Thoracic aorta endothelial cell (primary cell): Measurements from ENCODE around the gene SPRR2G. TPM values are rescaled to one million over a fixed set of nuclear protein-coding genes. Genes with fewer than 3 reads are reported as not detected.

Experiments
- small RNA-seq: library from RNA; depleted of rRNA; stranded (forward); fragments of <200 nt; gene quantifications from one replicate; pipeline ENCODE3, GENCODE V24; 2012
- total RNA-seq: library from RNA; depleted of rRNA; stranded (reverse); fragments of >200 nt; gene quantifications from 2 replicates; pipeline ENCODE4 v1.2.3, GENCODE V29; 2012

Gene SPRR2G
- not detected in 2 replicates for total RNA-seq

DNA sequence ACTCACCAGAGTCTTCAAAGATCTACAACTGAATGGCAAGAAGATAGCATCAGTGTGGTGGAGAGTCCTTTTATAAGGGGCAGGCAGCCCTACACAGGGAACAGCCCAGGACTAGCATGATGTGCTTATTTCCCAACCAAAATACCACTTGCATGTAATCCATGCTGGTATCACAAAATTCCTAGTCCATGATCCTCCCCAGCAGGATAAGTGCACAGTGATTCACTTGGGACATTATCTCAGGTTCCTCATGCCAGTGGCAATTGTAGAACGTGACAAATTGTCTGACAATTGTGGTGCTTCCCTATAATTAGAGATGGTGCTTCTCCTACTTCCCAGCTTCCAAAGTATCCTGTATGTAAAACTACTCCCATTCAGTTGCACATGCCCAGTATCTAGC is at the start of gene SPRR2G:
Gene SPRR2G, minus strand, starts transcription at position 45 of the 400 bp plus-strand sequence. CDS start 780 bp downstream, outside the sequence.

GRCh38 chr1:153113416-153113815 is 37.3 kb downstream of the SPRR2G start, which contains the start of gene SPRR2F:
Gene SPRR2F, minus strand, starts transcription at chr1:153113516. Its CDS starts 783 bp downstream, at chr1:153112733.

Small RNA genes within 50 kb of the gene (small RNA-seq; reads per million reads assigned to genes)
- not detected for gene SPRR2C

Other genes with a start within 250 kb of the SPRR2G start
- gene IVL, start 242.3 kb downstream of the SPRR2G start, total RNA-seq: not detected in 2 replicates
- gene SPRR5, start 203.7 kb downstream of the SPRR2G start, total RNA-seq: not detected in 2 replicates
- gene SPRR4, start 180.2 kb downstream of the SPRR2G start, total RNA-seq: not detected in 2 replicates
- not detected in 2 replicates for gene SPRR1A, start 166.8 kb downstream of the SPRR2G start, total RNA-seq
- gene SPRR3, start 149.1 kb downstream of the SPRR2G start, total RNA-seq: not detected in 2 replicates
- gene SPRR1B, start 119.7 kb downstream of the SPRR2G start, total RNA-seq: not detected in 2 replicates
- not detected in 2 replicates for gene SPRR2D, start 109.8 kb downstream of the SPRR2G start, total RNA-seq
- gene SPRR2A, start 93.4 kb downstream of the SPRR2G start, total RNA-seq: not detected in 2 replicates
- gene SPRR2B, start 79.3 kb downstream of the SPRR2G start, total RNA-seq: not detected in 2 replicates
- gene SPRR2E, start 56.4 kb downstream of the SPRR2G start, total RNA-seq: not detected in 2 replicates
- not detected in 2 replicates for gene SPRR2F, start 37.4 kb downstream of the SPRR2G start, total RNA-seq
- gene LELP1, start 52.5 kb upstream of the SPRR2G start, total RNA-seq: not detected in 2 replicates
- gene PRR9, start 66.7 kb upstream of the SPRR2G start, total RNA-seq: not detected in 2 replicates
- gene LORICRIN, start 108.8 kb upstream of the SPRR2G start, total RNA-seq: not detected in 2 replicates
- gene PGLYRP3, start 162.1 kb upstream of the SPRR2G start, total RNA-seq: not detected in 2 replicates
- gene PGLYRP4, start 198.0 kb upstream of the SPRR2G start, total RNA-seq: not detected in 2 replicates
- not detected in 2 replicates for gene S100A9, start 207.0 kb upstream of the SPRR2G start, total RNA-seq
- not detected in 2 replicates for gene S100A12, start 224.7 kb upstream of the SPRR2G start, total RNA-seq
- not detected in 2 replicates for gene S100A8, start 240.2 kb upstream of the SPRR2G start, total RNA-seq